MM.1S (cell line): ENCODE results near the gene ZFHX3.

Experiments
- EZH2 ChIP-seq: fragments of 300-600 bp; sonication (generic); optimal IDR thresholded peaks from 2 replicates; pipeline ENCODE3; 2017; ENCODE audit warnings: low read depth, mild to moderate bottlenecking, antibody characterized with exemption, low read length, mixed read lengths
- EZH2phosphoT487 ChIP-seq: fragments of 300-600 bp; sonication (generic); IDR thresholded peaks from 2 replicates; pipeline ENCODE4 v1.6.1; 2018; ENCODE audit warnings: antibody characterized with exemption, low read length
- TF ChIP-seq, protein P1 (sequence below): fragments of 300-600 bp; sonication (generic); IDR thresholded peaks from 2 replicates; pipeline ENCODE4 v1.5.1; 2016; ENCODE audit warnings: antibody characterized with exemption, low read length, mixed read lengths

- TF ChIP-seq, protein P1, sequence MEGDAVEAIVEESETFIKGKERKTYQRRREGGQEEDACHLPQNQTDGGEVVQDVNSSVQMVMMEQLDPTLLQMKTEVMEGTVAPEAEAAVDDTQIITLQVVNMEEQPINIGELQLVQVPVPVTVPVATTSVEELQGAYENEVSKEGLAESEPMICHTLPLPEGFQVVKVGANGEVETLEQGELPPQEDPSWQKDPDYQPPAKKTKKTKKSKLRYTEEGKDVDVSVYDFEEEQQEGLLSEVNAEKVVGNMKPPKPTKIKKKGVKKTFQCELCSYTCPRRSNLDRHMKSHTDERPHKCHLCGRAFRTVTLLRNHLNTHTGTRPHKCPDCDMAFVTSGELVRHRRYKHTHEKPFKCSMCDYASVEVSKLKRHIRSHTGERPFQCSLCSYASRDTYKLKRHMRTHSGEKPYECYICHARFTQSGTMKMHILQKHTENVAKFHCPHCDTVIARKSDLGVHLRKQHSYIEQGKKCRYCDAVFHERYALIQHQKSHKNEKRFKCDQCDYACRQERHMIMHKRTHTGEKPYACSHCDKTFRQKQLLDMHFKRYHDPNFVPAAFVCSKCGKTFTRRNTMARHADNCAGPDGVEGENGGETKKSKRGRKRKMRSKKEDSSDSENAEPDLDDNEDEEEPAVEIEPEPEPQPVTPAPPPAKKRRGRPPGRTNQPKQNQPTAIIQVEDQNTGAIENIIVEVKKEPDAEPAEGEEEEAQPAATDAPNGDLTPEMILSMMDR: no peak
- no peak for TF ChIP-seq EZH2phosphoT487
- TF ChIP-seq EZH2: no peak
These were observed 19.7 kb downstream of the ZFHX3 start for GRCh38 chr16:73028263-73028662.
